ENCODE results near the gene CIBAR2.
A peak's percentile ranks its signal among the peaks of the same experiment; 100 is the strongest.

DNA sequence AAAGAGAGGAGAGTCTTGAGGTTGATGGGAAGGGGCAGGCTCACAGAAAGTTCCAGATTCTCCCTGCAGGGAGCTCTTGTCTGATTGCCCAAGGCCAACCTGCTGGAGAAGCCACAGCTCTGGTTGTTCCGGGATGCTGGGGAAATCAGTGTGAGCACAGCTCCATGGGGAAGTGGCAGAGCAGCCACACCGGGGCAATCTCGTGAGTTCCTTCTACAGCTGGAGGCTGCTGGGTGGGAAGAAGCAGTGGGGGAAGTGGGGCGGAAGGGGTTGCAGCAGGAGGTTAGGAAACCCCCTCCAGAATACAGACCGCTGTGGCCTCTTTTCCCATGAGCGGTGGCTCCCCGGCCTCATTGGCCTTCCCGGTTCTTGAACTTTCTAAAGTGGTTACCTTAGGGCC is 50.7 kb downstream of the CIBAR2 start:
- TF ChIP-seq POLR2A (IDR thresholded peaks at IDR 0.05; ENCODE audit: low read depth, low read length) (no peak), POLR2AphosphoS5 (IDR thresholded peaks at IDR 0.05; ENCODE audit: low read depth, low read length) (no peak), TAF1 (IDR thresholded peaks at IDR 0.05; ENCODE audit: low read depth, low read length) (no peak), POU2F2 (IDR thresholded peaks at IDR 0.05; ENCODE audit: low read depth, low read length) (no peak), SPI1 (IDR thresholded peaks at IDR 0.05; ENCODE audit: low read depth, low read length) (peak; percentile 66)
